Measurements from ENCODE around the gene SLC45A2. TPM values are rescaled to one million over a fixed set of nuclear protein-coding genes. Genes with fewer than 3 reads are reported as not detected.

The SLC45A2 gene
- total and polyA plus RNA-seq, 2 of the 8 experiments (the other 6 are each of a cell fraction or from before 2014, with no cell fraction given): 0.09 TPM; not detected in 1

DNA sequence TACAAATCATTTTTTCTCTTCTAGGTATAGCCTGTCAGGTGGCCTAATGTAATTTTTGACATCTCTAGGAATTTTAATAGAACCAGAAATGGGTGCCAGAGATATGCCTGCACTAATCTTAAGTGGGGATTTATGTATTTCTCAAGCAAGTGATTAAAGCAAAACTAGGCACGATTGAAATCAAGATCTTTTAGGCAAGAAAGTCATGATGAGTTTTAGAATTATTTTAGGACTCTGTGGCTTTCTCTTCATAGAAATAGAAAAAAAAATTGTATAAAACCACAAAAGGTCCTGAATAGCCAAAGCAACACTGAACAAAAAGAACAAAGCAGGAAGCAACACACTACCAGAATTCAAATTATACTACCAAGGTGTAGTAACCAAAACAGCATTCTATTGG lies 24.3 kb upstream of the SLC45A2 start:
- Histone ChIP-seq H3K4me1 (replicated peaks in 1 of 4; ENCODE audit: control insufficient read depth in 3 of 4, insufficient read depth in 4 of 4, low read length in 3 of 4) (peaks cover 0 to 4% (median 2%) of the 10 kb centered on the region in 4 experiments; a peak in 4 of 7 replicates), H3K79me2 (ENCODE audit: control insufficient read depth in 1 of 2, insufficient read depth in 2 of 2, low read length in 2 of 2) (no peaks in the 10 kb centered on the region), H3K23me2 (ENCODE audit: low read depth, low read length) (peaks cover 3% of the 10 kb centered on the region), H3K14ac (ENCODE audit: insufficient read length) (no peak overlapping the region), H3K4me2 (ENCODE audit: insufficient read depth in 1 of 2, low read depth in 2 of 2, low read length in 2 of 2) (peak overlapping the region; percentile 81 to 86), H3K18ac (ENCODE audit: extremely low read depth, low read length) (no peak overlapping the region), H3K9ac (replicated peaks in 1 of 4; ENCODE audit: extremely low read depth in 1 of 4, low read depth in 3 of 4, low read length in 3 of 4) (peak overlapping the region in 2 of 4 experiments; percentile 13 to 83; a peak in 1 of 7 replicates), H3K9me3 (ENCODE audit: insufficient read depth in 2 of 2, low read depth in 1 of 2, low read length in 1 of 2) (no peaks in the 10 kb centered on the region), H2AK5ac (ENCODE audit: low read depth, low read length) (no peak overlapping the region), H4K8ac (ENCODE audit: extremely low read depth, insufficient read depth, low read length) (no peak overlapping the region), H3K79me1 (ENCODE audit: low read depth, low read length) (no peaks in the 10 kb centered on the region), H2BK15ac (ENCODE audit: low read length) (no peak overlapping the region), H2AFZ (ENCODE audit: low read length) (no peak overlapping the region; the same call in 1 of the 2 replicates), H2BK20ac (ENCODE audit: low read length) (no peak overlapping the region), H3K4me3 (ENCODE audit: extremely low read depth in 1 of 4, insufficient read depth in 2 of 4, low read depth in 3 of 4, low read length in 4 of 4) (peak overlapping the region in 2 of 4 experiments; percentile 65 to 77; a peak in 5 of 8 replicates), H4K20me1 (replicated peaks in 1 of 2; ENCODE audit: control insufficient read depth in 1 of 2, insufficient read depth in 2 of 2, low read length in 2 of 2) (no peaks in the 10 kb centered on the region), H3K27me3 (replicated peaks in 1 of 4; ENCODE audit: control insufficient read depth in 3 of 4, extremely low read depth in 1 of 4, insufficient read depth in 3 of 4, low read length in 3 of 4) (no peaks in the 10 kb centered on the region), H3K56ac (replicated peaks; ENCODE audit: insufficient read length, low read depth, low read length) (no peak overlapping the region), H3K27ac (ENCODE audit: low read depth, low read length) (no peak overlapping the region), H2BK5ac (ENCODE audit: low read depth, low read length) (no peak overlapping the region), H4K5ac (ENCODE audit: insufficient read length, low read depth, low read length) (peak overlapping the region; percentile 2), H3K36me3 (ENCODE audit: control insufficient read depth in 2 of 4, insufficient read depth in 4 of 4, low read length in 3 of 4) (peaks cover 0 to 8% (median 2%) of the 10 kb centered on the region in 4 experiments; a peak in 5 of 8 replicates), H3K4ac (replicated peaks; ENCODE audit: insufficient read length, low read depth, low read length) (no peak overlapping the region), H4K91ac (replicated peaks; ENCODE audit: insufficient read length, low read length) (no peak overlapping the region), H2BK12ac (ENCODE audit: low read depth, low read length) (no peak overlapping the region), H2BK120ac (replicated peaks; ENCODE audit: low read depth, low read length) (no peak overlapping the region), H3K23ac (ENCODE audit: insufficient read length) (no peak overlapping the region)
- CTCF ChIA-PET (ENCODE audit: partially characterized antibody): interaction anchor here (0.6 to 1.2 kb wide), 2 partner anchors 28 to 42 kb away, joined by 3 read pairs; no protein-coding TSS in a partner anchor
- FAIRE-seq: no peak
- DNase-seq (ENCODE audit: low read depth in 1 of 2, low spot score in 2 of 2): no peak
- 50% methylated on average over 1 of the region's 1 CpG; no CpG with 5 or more reads in 1 of the 2 experiments for WGBS, 2 experiments (ENCODE audit: extremely low coverage in 1 of 2, insufficient coverage in 1 of 2, insufficient read length in 1 of 2, insufficient replicate concordance in 2 of 2, low coverage in 1 of 2, low lambda C conversion rate in 2 of 2, missing lambda C conversion rate in 1 of 2)
- POLR2A ChIA-PET (ENCODE audit: partially characterized antibody): interaction anchor here (0.6 to 2.9 kb wide), 8 partner anchors 8 to 248 kb away, joined by 3 to 14 read pairs (median 5); no protein-coding TSS in a partner anchor
- TF ChIP-seq, protein P1, sequence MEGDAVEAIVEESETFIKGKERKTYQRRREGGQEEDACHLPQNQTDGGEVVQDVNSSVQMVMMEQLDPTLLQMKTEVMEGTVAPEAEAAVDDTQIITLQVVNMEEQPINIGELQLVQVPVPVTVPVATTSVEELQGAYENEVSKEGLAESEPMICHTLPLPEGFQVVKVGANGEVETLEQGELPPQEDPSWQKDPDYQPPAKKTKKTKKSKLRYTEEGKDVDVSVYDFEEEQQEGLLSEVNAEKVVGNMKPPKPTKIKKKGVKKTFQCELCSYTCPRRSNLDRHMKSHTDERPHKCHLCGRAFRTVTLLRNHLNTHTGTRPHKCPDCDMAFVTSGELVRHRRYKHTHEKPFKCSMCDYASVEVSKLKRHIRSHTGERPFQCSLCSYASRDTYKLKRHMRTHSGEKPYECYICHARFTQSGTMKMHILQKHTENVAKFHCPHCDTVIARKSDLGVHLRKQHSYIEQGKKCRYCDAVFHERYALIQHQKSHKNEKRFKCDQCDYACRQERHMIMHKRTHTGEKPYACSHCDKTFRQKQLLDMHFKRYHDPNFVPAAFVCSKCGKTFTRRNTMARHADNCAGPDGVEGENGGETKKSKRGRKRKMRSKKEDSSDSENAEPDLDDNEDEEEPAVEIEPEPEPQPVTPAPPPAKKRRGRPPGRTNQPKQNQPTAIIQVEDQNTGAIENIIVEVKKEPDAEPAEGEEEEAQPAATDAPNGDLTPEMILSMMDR (IDR thresholded peaks at IDR 0.05; ENCODE audit: control extremely low read depth in 1 of 3, insufficient read depth in 1 of 3, low read depth in 1 of 3, low read length in 3 of 3): no peak
- TF ChIP-seq SRF (IDR thresholded peaks at IDR 0.05; ENCODE audit: low read depth, low read length) (no peak), JUN (IDR thresholded peaks at IDR 0.05; ENCODE audit: low read depth, low read length) (no peak), EP300 (IDR thresholded peaks at IDR 0.05; ENCODE audit: borderline replicate concordance in 1 of 2, low read depth in 2 of 2, low read length in 2 of 2) (no peak), ZNF274 (IDR thresholded peaks at IDR 0.05; ENCODE audit: borderline replicate concordance, extremely low read depth, low read length) (no peak), CTBP2 (IDR thresholded peaks at IDR 0.05; ENCODE audit: borderline replicate concordance, insufficient read depth, insufficient read length, low read length) (no peak), BACH1 (IDR thresholded peaks at IDR 0.05; ENCODE audit: low read length) (no peak), EZH2 (IDR thresholded peaks at IDR 0.05; ENCODE audit: low read depth, low read length, severe bottlenecking) (no peak), NANOG (IDR thresholded peaks at IDR 0.05; ENCODE audit: insufficient read depth, low read depth, low read length, poor library complexity, severe bottlenecking) (no peak), RXRA (IDR thresholded peaks at IDR 0.05; ENCODE audit: insufficient read depth, low read depth, low read length) (no peak)
